AG09309 (cell line): ENCODE measurements around the gene SNAPIN.

Experiments used
- DNase-seq: peaks from one replicate; pipeline ENCODE4 v3.0.0-alpha.2; 2010; ENCODE audit warnings: low read depth
- H3K4me3 ChIP-seq: 2 replicates; pipeline ENCODE4 v1.5.1; 2011; ENCODE audit warnings: mild to moderate bottlenecking, low read depth, low read length, moderate library complexity; ENCODE audit not compliant: control insufficient read depth
- CTCF ChIP-seq: IDR thresholded peaks from 2 replicates; pipeline ENCODE4 v1.5.1; 2011; ENCODE audit warnings: mild to moderate bottlenecking, low read depth, low read length, inconsistent platforms; ENCODE audit not compliant: insufficient read depth, control insufficient read depth; ENCODE audit errors: missing control alignments

The SNAPIN gene

GRCh38 chr1:153652805-153653500 lies 5.5 kb upstream of the SNAPIN start:
- no peak for TF ChIP-seq CTCF
- no peak for DNase-seq
- H3K4me3 ChIP-seq, result no peak overlapping the region

- no peak for TF ChIP-seq CTCF
- no peak for DNase-seq
- H3K4me3 ChIP-seq, result no peak overlapping the region
Measured at GRCh38 chr1:153655333-153655732, 3.2 kb upstream of the SNAPIN start.

- no peak for TF ChIP-seq CTCF
- H3K4me3 ChIP-seq, result peak overlapping the region; percentile 96
- DNase-seq, result no peak
Measured at GRCh38 chr1:153659175-153659534, 652 bp downstream of the SNAPIN start.

GRCh38 chr1:153659656-153660055 lies 1.2 kb downstream of the SNAPIN start:
- H3K4me3 ChIP-seq, result peak overlapping the region; percentile 96
- TF ChIP-seq CTCF, result no peak
- no peak for DNase-seq

- DNase-seq, result no peak
- TF ChIP-seq CTCF, result no peak
- H3K4me3 ChIP-seq, result no peak overlapping the region
Measured at GRCh38 chr1:153661111-153661708, 2.7 kb downstream of the SNAPIN start.

GRCh38 chr1:153662269-153662668 lies 3.8 kb downstream of the SNAPIN start:
- no peak for TF ChIP-seq CTCF
- no peak for DNase-seq
- no peak overlapping the region for H3K4me3 ChIP-seq
